Measurements from ENCODE around the gene HDAC1.

Gene HDAC1

GRCh38 chr1:32329931-32330466 lies 38.1 kb downstream of the HDAC1 start:
- H3K4me3 ChIP-seq (ENCODE audit: low read depth in 1 of 2, low read length in 2 of 2) = no peak overlapping the region
- H3K9me3 ChIP-seq (ENCODE audit: insufficient read depth, low read length, severe bottlenecking) = no peaks in the 10 kb centered on the region
- ATAC-seq (ENCODE audit: insufficient read depth, low read depth) (no peak), DNase-seq (no peak)
- H3K27ac ChIP-seq (ENCODE audit: low read length) = no peak overlapping the region
- H3K9ac ChIP-seq (ENCODE audit: low read depth, low read length) = no peak overlapping the region
- H4K20me1 ChIP-seq (ENCODE audit: insufficient read depth, low read length) = peaks cover 50% of the 10 kb centered on the region
- H3K4me1 ChIP-seq (ENCODE audit: insufficient read depth, low read length) = peaks cover 20% of the 10 kb centered on the region
- TF ChIP-seq, protein P1, sequence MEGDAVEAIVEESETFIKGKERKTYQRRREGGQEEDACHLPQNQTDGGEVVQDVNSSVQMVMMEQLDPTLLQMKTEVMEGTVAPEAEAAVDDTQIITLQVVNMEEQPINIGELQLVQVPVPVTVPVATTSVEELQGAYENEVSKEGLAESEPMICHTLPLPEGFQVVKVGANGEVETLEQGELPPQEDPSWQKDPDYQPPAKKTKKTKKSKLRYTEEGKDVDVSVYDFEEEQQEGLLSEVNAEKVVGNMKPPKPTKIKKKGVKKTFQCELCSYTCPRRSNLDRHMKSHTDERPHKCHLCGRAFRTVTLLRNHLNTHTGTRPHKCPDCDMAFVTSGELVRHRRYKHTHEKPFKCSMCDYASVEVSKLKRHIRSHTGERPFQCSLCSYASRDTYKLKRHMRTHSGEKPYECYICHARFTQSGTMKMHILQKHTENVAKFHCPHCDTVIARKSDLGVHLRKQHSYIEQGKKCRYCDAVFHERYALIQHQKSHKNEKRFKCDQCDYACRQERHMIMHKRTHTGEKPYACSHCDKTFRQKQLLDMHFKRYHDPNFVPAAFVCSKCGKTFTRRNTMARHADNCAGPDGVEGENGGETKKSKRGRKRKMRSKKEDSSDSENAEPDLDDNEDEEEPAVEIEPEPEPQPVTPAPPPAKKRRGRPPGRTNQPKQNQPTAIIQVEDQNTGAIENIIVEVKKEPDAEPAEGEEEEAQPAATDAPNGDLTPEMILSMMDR (IDR thresholded peaks at IDR 0.05; ENCODE audit: borderline replicate concordance, extremely low read depth, low read length, poor library complexity, severe bottlenecking) = no peak
- no peak for TF ChIP-seq EZH2 (IDR thresholded peaks at IDR 0.05; ENCODE audit: borderline replicate concordance, low read depth, low read length, severe bottlenecking)
- H3K79me2 ChIP-seq (ENCODE audit: insufficient read depth, low read length) = peaks cover 37% of the 10 kb centered on the region
- H3K27me3 ChIP-seq (ENCODE audit: insufficient read depth, low read length, poor library complexity) = no peaks in the 10 kb centered on the region
- peaks cover 97% of the 10 kb centered on the region for H3K36me3 ChIP-seq (ENCODE audit: insufficient read depth, low read length)
- H3K4me2 ChIP-seq (ENCODE audit: insufficient read depth, low read length) = no peak overlapping the region
- no peak overlapping the region for H2AFZ ChIP-seq (ENCODE audit: low read depth, low read length)

DNA sequence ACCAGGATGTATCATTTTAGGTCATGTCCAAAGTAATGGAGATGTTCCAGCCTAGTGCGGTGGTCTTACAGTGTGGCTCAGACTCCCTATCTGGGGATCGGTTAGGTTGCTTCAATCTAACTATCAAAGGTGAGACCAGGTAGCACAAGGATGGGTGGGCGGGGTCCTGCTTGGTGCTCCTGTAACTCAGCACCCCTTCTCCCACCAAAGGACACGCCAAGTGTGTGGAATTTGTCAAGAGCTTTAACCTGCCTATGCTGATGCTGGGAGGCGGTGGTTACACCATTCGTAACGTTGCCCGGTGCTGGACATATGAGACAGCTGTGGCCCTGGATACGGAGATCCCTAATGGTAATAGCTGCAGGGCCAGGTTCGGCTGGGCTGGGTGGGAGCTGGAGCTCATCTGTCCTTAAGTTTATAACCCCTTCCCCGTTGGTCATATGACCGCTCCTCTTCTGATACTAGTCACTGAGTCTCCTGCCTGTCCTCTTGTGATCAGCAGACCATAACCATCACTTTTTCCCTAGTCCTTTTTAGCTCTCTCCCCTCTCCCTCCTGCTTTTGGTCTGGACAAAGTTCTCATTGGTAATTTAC lies 38.8 kb downstream of the HDAC1 start:
- H3K36me3 ChIP-seq (ENCODE audit: insufficient read depth, low read length) = peaks cover 92% of the 10 kb centered on the region
- H3K9me3 ChIP-seq (ENCODE audit: insufficient read depth, low read length, severe bottlenecking) = no peaks in the 10 kb centered on the region
- H4K20me1 ChIP-seq (ENCODE audit: insufficient read depth, low read length) = peaks cover 51% of the 10 kb centered on the region

GRCh38 chr1:32331549-32331948 lies 39.7 kb downstream of the HDAC1 start:
- H3K9ac ChIP-seq (ENCODE audit: low read depth, low read length) = no peak overlapping the region
- H2AFZ ChIP-seq (ENCODE audit: low read depth, low read length) = no peak overlapping the region
- TF ChIP-seq EZH2 (IDR thresholded peaks at IDR 0.05; ENCODE audit: borderline replicate concordance, low read depth, low read length, severe bottlenecking) = no peak
- TF ChIP-seq, protein P1 (IDR thresholded peaks at IDR 0.05; ENCODE audit: borderline replicate concordance, extremely low read depth, low read length, poor library complexity, severe bottlenecking) = no peak
- peaks cover 53% of the 10 kb centered on the region for H4K20me1 ChIP-seq (ENCODE audit: insufficient read depth, low read length)
- H3K9me3 ChIP-seq (ENCODE audit: insufficient read depth, low read length, severe bottlenecking) = no peaks in the 10 kb centered on the region
- H3K4me1 ChIP-seq (ENCODE audit: insufficient read depth, low read length) = peaks cover 25% of the 10 kb centered on the region
- H3K27ac ChIP-seq (ENCODE audit: low read length) = no peak overlapping the region
- H3K4me3 ChIP-seq (ENCODE audit: low read depth in 1 of 2, low read length in 2 of 2) = no peak overlapping the region
- H3K4me2 ChIP-seq (ENCODE audit: insufficient read depth, low read length) = no peak overlapping the region
- peaks cover 46% of the 10 kb centered on the region for H3K79me2 ChIP-seq (ENCODE audit: insufficient read depth, low read length)
- peaks cover 85% of the 10 kb centered on the region for H3K36me3 ChIP-seq (ENCODE audit: insufficient read depth, low read length)
- no peaks in the 10 kb centered on the region for H3K27me3 ChIP-seq (ENCODE audit: insufficient read depth, low read length, poor library complexity)
- DNase-seq = no peak
- ATAC-seq (ENCODE audit: insufficient read depth, low read depth) = no peak

More for the DNA sequence above, 38.8 kb downstream of the HDAC1 start:
- TF ChIP-seq EZH2 (IDR thresholded peaks at IDR 0.05; ENCODE audit: borderline replicate concordance, low read depth, low read length, severe bottlenecking) = no peak
- TF ChIP-seq, protein P1 (IDR thresholded peaks at IDR 0.05; ENCODE audit: borderline replicate concordance, extremely low read depth, low read length, poor library complexity, severe bottlenecking) = no peak
- no peak overlapping the region for H3K4me2 ChIP-seq (ENCODE audit: insufficient read depth, low read length)
- ATAC-seq (ENCODE audit: insufficient read depth, low read depth) (no peak), DNase-seq (no peak)
- no peak overlapping the region for H2AFZ ChIP-seq (ENCODE audit: low read depth, low read length)
- H3K9ac ChIP-seq (ENCODE audit: low read depth, low read length) = no peak overlapping the region
- no peaks in the 10 kb centered on the region for H3K27me3 ChIP-seq (ENCODE audit: insufficient read depth, low read length, poor library complexity)
- H3K27ac ChIP-seq (ENCODE audit: low read length) = no peak overlapping the region
- H3K79me2 ChIP-seq (ENCODE audit: insufficient read depth, low read length) = peaks cover 43% of the 10 kb centered on the region
- no peak overlapping the region for H3K4me3 ChIP-seq (ENCODE audit: low read depth in 1 of 2, low read length in 2 of 2)
- peaks cover 21% of the 10 kb centered on the region for H3K4me1 ChIP-seq (ENCODE audit: insufficient read depth, low read length)

Data from DND-41 (cell line).